LNCAP (cell line): Measurements from ENCODE around the gene ASXL1.

Experiments
- TF ChIP-seq, protein P1 (sequence below): fragments of 450-650 bp; IDR thresholded peaks from 2 replicates; pipeline ENCODE4 v1.5.1; 2017; ENCODE audit warnings: mild to moderate bottlenecking

ASXL1 gene

DNA sequence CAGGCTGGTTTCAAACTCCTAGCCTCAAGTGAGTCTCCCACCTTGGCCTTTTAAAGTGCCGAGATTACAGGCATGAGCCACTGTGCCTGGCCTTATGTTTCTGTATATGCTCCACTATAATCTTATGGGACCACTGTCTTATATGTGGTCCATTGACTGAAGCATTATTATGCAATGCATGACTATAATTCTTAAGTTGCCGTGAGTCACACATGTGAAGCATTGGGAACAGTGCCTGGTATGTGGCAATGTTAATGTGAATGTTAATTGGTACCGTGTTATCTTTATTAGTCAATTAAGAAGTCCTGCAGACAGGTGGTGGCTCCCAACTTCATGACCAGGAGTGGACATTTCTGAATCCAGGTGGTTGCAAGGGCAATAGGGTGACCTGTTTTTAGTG lies 14.7 kb upstream of the ASXL1 start:
- TF ChIP-seq, protein P1, sequence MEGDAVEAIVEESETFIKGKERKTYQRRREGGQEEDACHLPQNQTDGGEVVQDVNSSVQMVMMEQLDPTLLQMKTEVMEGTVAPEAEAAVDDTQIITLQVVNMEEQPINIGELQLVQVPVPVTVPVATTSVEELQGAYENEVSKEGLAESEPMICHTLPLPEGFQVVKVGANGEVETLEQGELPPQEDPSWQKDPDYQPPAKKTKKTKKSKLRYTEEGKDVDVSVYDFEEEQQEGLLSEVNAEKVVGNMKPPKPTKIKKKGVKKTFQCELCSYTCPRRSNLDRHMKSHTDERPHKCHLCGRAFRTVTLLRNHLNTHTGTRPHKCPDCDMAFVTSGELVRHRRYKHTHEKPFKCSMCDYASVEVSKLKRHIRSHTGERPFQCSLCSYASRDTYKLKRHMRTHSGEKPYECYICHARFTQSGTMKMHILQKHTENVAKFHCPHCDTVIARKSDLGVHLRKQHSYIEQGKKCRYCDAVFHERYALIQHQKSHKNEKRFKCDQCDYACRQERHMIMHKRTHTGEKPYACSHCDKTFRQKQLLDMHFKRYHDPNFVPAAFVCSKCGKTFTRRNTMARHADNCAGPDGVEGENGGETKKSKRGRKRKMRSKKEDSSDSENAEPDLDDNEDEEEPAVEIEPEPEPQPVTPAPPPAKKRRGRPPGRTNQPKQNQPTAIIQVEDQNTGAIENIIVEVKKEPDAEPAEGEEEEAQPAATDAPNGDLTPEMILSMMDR, result no peak

DNA sequence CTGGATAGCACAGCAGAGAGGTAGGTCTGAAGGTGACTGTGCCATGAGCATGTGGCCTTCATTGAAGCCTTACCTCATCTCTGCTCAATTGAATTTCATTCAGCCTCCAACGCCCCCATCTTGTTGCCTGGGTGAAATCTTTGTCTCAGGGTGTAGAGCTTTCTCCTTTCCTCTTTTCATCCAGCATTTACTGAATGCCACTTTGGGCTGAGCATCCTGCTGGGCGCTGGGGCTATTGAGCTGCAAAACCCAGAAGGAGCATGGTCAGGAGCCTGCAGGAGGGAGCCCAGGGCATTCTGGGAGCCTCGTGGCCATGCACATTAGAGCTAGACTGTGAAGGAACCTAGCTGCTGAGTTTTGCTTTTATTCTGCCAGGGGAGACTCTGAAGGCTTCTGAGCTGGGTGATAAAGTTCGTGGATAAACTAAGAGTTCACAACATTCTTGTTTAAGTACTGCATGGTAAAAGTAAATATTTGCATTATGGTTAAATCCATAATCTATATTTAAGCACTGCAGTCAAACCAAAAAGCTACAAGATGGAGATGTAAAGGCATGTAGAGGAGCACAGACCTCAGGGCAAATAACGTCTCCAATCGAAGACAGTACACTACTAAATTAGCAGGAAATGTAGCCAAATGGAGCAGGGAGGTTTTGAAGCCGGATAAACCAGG lies 13.2 kb upstream of the ASXL1 start:
- TF ChIP-seq, protein P1, result no peak

DNA sequence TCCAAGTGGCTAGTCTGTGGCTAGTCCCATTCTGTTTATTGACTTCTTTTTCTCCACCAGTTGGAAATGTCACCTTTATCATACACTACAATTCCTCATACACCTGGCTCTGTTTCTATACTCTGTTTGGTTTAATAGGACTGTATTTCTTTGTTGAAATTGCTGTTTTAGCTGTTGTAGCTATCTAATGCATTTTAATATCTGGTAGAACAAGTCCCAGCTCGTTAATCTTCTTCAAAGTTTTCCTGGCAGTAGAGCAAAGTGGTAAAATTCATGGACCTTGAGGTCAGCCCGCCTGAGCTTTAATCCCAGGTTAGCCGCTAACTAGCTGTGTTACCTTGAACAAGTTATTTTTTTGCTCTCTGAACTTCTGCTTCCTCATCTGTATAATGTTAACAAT lies 9.9 kb upstream of the ASXL1 start:
- TF ChIP-seq, protein P1, result no peak

DNA sequence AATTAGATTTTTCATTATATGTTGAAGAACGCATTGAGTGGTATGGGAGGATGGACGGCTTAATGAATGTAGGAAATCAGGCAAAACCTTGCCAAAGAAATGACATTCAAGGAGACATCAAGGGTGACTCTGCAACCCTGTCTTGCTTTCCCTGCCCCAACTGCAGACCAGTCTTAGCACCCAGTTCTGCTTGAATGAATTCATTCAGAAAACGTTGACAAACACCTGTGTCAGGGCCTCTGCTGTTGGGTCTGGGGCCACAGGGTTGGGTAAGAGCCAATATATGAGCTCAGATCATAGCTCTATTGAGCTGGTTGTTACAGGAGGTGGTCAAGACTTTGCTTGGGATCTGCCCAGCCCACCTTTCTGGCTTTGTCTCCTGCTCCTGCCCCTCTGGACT lies 7.7 kb upstream of the ASXL1 start:
- TF ChIP-seq, protein P1, result no peak

DNA sequence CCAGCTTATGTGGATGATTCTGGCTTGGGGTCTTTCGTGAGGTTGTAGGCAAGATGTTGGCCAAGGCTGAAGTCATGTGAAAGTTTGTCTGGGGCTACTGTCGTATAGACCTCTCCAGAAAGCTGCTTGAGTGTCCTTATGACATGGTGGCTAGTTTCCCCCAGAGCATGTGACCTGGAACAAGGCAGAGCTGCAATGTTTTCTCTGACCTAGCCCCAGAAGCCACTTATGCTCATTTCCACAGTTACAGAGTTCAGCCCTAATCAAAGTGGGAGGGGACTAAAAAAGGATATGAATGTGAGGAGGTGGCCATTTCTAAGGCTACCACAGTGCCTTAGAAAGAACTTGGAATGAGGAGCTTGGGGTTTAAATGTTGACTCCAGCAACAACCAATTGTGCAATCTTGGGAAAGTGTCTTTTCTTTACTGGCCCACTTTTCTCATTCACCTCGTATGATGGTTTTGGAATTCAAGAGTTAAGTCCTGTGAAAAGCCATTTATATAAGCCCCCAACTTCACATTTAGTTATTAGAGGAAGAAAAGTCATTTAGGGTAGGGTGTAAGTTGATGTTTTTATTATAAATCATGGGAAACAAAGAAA lies 5.9 kb upstream of the ASXL1 start:
- TF ChIP-seq, protein P1, result no peak

DNA sequence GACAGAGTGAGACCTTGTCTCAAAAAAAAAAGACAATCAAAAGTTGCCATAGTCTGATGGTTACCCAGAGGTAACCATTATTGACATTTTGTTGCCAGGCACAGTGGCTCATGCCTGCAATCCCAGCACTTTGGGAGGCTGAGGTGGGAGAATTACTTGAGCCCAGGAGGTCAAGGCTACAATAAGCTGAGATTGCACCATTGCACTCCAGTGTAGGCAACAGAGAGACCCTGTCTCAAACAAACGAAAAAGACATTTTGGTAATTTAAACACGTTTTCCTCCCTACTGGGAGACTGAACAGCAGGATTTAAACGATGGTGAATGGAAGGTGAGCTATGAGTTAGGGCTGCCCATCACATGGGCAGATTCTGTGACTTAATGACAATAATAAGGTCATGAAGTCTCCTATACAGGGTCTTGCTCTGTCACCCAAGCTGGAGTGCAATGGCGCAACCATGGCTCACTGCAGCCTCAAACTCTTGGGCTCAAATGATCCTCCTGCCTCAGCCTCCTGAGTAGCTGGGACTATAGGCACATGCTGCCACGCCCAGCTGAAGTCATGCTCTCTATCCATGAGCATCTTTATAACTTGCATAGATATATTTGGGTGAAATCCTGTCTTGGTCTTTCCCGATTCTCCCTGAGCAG lies 4.2 kb upstream of the ASXL1 start:
- TF ChIP-seq, protein P1, result no peak

DNA sequence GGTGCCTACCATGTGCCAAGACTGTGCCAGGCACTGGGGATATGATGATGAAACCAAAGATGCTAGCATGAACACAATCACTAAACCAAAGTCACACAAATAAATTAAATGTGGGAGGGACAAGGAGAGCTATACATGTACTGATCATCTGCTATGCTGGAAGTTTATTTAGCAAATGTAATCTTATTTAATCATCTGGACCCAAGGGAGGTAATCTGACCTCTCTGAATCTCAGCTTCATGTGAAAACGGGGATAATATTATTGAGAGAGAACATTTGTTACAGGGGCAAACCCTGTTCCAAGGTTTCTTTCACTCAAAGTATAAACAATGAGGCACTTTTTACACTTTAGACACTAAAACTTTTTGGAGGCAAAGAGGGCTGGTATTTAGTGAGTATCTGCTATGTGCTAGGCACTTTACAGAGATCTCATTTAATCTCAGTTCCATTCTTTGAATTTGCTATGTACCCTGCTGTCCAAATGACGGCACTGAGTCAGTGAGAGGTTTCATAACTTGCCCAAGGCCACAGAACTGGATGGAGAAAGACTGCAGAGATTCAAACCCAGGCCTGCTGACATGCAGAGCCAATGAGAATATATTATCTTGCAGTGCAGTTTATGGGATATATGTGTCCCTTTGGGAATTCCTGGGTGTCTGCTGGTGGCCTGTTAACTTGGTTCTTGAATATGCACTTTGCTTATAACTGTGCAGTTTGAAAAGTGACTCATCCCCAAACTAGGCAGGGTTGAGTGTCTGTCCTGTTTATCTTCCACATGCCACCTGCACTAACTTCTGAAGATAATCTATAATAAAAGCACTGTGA lies 3.3 kb upstream of the ASXL1 start:
- TF ChIP-seq, protein P1, result no peak
